GM18873 (cell line): ENCODE results near the gene KIRREL1.

Experiments
- ATAC-seq: cut with Tn5 transposase; IDR thresholded peaks from one replicate; pipeline ENCODE4 v1.9.1; 2021; ENCODE audit warnings: mild to moderate bottlenecking, moderate library complexity, moderate number of reproducible peaks; ENCODE audit not compliant: unreplicated experiment, low FRiP score

Gene KIRREL1

DNA sequence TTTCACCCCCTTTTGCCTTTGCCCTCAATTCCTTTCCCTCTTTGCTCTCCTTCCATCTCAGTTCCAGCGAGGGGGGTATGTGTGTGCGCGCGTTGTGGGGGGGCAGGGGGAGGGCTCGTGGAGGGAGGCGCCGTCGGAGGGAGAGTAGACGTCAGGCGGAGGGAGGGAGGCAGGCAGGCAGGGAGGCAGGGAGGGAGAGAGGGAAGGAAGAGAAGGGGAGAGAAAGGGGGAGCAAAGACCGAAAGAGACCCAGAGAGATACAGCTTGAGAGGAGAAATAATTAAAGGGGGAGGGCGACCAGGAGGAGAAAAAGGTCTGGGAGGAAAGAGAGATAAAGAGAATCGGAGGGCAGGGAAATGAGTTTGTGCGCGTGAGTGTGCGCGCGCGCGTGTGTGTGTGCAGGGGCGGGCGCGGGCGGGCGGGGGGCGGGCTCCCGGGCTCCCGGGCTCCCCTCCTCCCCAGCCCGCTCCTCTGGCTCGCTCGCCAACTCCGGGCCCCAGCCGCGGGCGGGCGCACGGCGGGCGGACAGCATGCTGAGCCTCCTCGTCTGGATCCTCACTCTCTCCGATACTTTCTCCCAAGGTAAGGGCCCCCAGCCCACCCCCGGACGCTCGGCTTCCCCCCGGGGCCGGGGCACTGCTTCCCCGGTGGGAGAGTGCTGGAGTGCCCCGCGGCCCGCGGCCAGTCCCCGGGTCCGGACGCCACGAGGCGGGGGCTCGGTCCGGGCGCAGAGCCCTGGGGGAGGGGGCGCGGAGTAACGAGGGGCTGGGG is at the start of gene KIRREL1:
Gene KIRREL1 (plus strand): TSS at position 499 of the 771 bp plus-strand sequence. CDS start 32 bp downstream, at position 531.
- no peak for ATAC-seq

DNA sequence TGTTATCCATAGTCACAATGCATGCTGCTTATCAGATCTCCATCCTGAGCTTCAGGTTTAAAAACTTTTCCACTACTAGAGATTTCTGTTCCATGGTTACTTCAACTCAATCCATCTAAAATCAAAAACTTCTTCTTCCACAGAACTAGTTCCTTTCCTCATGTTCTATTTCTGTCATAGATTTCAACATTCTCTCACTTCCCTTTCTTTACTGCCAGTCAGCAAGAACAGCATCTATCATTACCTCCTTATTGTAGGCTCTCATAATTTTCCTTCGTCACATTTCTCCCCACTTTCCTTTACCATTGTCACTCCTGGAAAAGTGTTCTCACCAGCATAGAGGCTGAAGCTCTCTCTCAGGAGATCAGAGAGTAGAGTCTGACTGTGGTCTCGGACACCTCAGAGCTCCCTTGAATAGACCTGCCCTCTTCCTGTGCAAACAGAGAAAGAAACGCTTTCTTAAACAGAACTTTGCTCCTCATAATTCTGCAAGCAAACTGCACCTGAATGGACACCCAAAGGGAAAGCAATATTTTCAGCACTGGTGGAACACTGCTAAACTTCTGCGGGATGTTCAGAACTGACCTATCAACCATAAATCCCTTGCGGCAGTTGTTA is 48.7 kb upstream of the KIRREL1 start:
- ATAC-seq: no peak

DNA sequence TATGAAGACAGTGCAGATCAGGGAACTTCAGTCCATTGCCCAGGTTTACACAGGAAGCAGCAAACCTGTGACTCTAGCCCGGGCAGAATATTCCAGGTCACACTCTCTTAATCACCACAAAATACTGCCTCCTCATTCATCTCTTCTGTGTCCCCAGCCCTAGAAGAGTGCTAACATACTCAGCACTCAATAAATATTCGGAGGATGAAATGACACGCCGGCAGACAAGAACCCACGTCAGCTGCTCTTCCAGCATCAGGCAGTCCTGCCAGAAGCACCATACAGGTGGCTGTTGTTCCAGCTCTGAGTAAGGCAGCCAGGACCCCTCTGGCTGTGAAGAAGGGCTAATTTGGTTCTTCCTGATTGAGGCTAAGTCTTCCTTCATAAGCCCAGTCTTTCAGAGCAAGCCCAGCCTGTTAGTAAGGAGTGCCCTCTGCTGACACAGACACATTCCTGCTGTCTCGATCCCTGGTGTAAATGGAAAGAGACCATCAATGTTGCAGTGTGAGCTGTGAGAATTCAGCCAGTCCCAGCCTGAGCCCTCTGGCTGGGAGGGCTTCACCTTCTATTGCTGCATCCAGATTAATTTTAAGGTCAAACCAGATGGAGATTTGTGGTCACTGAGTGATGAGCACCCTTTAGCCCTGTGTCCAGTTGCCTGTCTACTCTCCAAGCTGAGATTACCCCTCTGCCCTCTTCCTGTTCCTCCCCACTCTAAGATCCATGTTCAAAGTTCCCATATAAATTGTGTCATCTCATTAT is 45.0 kb upstream of the KIRREL1 start:
- no peak for ATAC-seq

DNA sequence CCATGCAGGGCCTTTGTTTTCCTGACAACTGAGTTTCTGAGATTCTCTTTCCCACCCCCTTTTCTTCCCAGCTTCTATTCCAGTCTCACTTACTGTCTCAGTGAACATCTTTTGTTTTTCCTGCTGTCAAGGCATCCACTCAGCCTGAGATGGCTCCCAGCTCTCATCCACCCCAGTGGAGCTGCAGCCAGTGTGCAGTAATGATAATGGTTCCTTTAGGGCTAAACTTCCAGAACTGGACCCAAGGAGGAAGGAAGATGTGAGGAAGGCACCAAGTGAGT is 44.4 kb upstream of the KIRREL1 start:
- no peak for ATAC-seq

DNA sequence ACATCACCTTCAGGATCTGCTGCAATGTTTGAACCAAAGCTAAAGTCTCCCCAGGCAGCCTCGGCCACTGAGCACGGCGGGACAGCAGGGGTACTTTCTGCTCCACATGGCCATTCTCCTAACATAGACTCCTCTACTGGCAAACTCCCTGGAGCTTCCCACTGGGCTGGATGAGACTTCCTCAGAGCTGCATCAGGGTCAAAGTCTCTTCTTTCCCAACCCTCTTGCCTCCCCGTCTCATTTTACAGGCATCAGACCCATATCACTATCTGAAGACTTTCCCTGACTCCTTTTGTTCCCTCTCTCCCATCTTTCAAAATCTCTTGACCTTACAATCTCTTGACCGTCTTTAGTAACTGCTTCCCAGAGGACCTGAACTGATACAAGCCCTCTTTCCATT is 42.2 kb upstream of the KIRREL1 start:
- ATAC-seq: no peak

DNA sequence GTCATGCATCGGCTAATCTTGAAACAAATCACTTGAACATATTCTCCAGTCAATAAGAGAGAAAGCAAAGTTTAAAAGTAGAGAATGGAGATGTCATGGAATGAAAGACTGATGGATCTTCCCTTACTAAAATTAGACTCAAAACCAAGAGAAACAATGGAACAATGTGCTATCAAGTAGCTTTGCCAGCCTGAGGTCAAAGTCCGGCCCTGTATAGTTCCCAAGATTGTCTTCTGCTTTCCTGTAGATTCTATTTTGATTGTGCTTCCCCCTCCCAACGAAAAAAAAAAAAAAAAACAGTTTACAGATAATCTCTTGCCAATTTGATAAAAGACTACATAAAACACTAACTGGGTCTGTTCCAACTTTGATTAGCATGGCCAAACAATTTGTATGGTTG is 40.8 kb upstream of the KIRREL1 start:
- ATAC-seq: no peak

DNA sequence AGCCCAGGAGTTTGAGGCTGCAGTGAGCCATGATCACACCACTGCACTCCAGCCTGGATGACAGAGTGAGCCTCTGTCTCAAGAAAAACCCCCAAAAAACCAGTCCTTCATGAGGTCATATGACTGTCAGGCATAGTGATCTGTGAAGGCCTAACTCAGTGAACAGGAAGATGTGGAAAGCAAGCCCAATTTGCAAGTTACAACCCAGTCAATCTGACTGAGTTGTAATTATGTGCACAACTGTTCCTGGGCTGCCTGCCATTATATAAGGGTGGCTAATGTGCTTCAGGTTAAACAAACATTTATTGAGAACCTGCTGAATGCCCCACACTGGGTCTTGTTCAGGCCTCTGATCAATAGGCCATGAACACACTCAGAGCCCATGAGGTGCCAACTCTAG is 38.2 kb upstream of the KIRREL1 start:
- ATAC-seq: no peak

DNA sequence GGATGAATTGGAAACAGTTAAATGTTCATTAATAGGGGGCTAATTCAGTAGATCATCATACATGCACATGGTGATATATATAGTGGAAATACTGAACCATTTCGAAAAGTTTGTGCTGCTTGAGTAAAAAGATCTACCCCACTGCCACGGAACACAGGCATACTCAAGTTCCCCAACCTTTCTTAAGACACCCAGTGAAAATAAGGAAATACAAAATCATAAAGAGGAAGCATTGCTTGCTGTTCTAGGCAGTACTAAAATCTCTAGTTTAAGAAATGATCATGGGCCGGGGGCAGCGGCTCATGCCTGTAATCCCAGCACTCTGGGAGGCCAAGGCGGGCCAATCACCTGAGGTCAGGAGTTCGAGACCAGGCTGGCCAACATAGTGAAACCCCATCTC is 37.6 kb upstream of the KIRREL1 start:
- no peak for ATAC-seq

DNA sequence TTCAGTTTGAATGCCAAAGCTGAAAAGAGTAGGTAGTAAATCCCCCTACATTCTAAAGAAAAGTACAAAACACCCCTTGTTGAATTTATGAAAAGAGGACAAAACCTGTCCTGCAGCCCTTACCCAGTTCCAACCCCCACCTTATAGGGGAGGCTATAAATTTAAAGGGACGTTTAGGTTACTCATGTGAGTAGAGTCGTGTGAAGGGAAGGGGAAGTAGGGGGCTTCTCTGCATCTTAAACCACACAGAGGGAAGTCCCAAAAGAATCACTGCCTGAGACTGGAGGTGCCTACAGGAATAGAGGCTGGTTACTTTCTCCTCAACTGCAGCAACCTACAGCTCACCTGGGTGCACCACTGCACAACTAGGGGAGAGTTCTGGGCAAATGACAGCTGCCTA is 36.7 kb upstream of the KIRREL1 start:
- no peak for ATAC-seq

DNA sequence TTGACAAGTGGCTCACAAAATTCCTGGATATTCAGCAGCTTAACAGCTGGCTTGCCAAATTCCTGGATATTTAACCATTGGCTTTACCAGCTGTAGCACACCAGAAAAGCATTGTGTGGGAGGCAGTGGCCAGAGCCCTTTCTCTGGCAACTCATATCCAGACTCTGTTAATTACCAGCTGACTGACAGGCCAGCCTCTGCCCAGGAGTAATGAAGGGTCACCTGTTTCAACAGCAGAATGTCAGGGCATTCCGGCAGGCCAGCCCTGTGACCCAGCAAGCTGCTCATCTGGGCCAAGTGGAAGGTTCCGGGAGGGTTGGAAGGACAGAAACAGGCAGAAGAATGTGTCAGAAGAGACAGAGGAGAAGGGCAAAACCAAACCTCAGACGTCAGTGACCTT is 35.2 kb upstream of the KIRREL1 start:
- no peak for ATAC-seq

DNA sequence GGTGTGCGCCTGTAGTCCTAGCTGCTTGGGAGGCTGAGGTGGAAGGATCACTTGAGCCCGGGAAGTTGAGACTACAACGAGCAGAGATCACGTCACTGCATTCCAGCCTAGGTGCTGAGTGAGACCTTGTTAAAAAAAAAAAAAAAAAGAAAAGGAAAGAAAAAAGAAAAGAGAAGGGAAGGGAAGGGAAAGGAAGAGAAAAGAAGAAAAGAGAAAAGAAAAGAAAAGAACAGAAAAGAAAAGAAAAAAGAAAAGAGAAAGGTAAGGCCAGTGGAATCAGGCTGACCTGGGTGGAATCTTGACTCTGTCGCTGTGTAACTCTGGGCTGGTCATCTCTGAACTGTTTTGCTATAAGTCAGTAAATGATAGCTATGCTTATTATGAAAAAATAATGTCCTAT is 33.7 kb upstream of the KIRREL1 start:
- no peak for ATAC-seq

DNA sequence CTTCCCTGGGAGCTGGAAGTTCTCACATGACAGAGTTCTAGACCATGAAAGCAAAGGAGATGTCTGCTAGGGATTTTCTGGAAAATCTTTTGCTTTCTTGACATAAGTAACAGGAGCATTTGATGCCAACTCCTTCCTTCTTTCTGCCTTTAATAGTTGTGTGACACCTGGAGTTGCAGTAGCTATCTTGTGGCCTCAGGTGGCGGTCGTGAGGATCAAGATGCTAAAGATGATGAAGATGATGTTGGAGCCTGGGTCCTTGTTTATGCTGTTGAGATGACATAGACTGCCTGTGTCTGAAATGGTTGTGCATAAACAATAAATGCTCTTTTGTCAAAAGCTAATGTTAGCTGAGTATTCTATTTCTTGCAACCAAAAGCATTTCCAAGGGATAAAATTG is 32.7 kb upstream of the KIRREL1 start:
- no peak for ATAC-seq

DNA sequence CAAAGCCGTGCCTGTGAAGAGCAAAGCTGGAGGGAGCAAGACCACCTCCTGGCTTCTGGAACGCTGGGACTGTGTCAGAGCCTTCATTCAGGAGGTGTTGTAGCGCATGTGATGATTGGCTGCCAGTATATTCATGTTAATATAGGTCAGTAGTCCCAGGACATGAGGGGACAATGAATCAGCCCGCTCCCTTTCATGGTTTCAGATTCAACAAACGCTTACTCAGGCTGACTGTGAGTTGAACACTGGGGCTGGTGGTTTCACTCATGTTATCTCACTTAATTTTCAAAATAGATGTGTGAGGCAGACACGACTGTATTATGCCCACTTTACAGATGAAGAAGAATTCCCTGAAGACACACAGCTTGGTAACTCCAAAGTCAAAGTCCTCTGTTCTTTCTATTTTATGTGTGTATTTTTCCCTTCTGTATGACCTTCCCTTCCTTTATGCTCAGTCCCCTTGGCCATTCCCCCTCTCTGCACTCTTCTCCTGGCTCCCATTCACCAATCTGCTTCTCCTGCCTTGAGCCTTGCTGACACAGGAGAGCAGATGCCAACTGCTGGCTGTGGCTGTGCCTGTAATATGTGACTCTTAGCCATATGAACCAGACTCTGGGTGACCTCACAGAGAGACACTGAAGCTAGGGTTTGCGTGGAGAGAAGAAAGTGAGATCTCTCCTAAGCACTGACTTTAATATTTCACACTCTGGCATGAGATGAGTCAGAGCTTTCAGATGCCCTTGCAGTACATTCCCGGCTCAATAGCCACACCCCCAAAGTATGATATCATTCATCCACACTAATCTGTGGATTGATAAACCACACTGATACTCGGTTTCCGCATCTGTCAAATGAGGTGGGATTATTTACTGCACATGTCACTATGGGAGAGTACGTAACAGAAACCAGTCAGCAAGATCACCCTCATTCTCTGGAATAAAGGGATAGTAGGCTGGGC is 31.4 kb upstream of the KIRREL1 start:
- no peak for ATAC-seq

DNA sequence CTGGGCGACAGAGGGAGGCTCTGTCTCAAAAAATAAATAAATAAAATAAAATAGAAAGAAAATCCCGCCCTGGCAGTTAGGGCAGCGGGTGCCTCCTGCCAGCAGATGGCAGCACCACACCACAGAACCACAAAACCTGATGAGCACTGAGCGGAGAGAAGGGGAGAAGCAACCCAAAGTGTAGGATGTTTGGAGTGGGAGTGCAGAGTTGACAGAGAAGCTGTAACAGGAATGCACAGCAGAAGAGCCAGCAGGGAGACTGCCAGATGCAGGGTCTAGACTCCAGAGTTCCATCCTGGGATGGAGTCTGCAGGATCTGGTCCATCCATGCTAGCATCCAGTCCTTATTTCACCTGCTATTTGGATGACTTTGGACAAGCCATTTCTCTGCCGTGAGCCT is 29.7 kb upstream of the KIRREL1 start:
- no peak for ATAC-seq

DNA sequence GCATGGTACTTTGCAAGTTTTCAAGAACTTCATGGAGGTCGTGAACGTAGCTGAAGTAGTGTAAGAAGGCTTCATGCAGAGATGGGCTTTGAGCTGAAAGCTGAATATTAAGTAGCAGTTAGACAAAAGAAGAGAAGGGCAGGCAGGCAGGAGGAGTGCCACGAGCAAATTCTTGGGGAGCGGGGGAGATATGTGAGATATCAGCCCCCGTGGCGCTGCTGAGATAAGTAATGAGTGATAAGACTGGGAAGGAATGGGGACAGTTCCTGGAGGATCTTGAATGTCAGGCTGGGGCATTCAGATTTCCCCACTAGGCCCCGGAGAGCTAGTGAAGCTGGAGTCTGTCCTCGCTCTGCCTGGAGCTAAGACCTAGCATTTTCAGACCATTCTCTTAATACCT is 27.9 kb upstream of the KIRREL1 start:
- no peak for ATAC-seq

DNA sequence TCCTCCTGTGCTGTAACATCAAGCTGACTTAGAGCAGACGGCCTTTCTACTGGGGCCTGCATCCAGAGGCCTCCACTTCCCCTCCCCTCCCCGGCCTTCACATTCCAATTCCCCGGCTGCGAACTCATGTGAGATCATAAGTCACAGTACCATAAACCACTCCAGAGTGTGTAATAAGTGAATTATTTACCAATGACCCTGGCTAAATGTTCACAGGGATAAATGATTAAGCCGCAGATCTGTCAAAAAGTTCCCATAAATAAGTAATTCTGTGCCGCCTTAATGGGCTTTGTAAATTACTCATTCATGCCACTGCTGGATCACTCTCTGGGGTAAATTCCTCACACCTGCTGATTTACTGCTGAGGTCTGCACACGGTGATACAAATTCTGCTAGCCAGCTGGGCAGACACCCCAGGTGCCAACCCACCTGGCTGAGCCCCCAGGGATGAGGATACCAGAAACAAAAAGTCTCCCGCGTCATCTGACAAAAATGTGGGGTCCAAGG is 27.4 kb upstream of the KIRREL1 start:
- ATAC-seq: no peak

DNA sequence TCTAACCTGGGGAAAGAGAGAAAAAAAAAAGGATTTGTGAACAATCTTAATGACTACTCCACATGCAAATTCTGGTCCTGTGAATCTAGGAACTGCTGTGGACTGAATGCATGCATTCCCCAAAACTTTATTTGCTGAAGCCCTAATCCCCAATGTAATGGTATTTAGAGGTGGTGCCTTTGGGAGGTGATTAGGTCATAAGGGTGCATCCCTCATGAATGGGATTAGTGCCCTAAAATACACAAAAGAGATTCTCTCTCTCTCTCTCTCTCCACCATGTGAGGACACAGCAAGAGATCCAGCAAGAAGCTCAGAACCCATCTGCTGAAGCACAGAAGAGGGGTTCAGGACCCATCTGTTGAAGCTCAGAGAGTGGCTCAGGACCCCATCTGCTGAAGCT is 26.2 kb upstream of the KIRREL1 start:
- ATAC-seq: no peak

DNA sequence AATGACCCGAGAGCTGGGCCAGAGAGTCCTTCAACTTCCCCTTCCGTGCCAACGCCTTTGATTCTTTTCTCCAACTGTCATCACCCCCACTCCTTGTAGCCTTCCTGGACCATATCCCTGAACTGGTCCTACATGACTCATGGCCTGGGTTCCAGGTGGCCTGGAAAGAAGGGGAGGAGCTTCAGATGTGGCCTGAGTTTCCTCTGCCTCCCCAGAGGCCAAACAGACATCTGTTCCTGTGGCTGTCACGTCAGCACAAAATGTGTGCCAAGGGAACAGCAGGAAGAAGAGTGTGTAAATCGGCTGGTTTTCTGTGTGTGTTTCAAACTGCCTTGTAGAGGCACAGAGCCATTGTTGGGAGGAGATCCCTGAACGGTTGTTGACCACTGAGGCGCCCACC is 24.9 kb upstream of the KIRREL1 start:
- no peak for ATAC-seq

DNA sequence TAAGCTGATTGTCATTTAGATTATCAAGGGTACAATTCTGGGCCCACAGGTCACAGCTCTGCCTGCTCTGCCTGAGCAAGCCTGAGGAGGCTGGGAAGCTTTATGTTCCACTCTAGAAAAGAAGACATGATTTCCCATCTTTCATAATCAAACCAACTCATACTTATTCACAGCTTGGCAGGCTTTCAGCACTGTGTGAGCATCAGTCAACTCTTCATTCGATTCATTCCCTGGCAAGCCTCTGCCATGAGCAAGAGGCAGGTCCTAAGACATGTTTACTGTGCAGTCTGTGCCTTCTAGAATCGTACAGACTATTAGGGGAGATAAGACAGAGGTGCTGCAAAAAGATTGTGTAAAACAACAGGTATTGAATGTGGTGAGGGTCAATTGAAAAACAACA is 24.5 kb upstream of the KIRREL1 start:
- ATAC-seq: no peak

DNA sequence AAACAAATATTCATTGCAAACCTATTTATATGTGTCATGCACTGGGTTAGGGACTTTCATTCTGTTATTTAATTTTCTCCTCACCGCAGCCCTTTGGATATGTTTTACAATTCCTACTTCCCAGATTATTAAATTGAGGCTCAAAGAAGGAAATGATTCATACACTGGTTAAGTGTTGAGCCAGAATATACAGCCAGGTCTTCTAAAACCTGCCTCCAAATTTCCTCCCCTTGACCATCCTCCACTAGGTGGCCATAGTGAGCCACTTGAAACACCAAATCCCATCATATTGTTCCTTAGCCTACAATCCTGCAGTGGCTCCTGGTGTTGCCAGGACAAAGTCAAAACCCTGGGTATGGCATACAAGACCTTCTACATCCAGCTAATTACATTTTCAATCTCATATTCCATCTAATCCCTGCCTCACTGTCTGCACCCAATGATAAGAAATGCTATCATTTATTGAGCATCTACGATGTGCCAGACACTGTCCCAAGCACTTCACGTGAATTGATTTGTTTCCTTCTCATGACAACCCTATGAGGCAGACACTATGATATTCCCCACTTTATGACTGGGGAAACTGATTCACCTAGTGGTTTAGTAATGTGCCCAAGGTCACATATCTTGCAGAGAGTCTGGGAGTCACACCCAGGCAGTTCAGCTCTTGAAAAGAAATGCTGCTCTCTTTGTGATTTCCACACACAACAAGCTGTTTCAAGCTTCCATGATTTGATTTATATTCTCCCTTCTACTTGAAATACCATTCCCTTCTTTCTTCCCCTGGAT is 23.6 kb upstream of the KIRREL1 start:
- no peak for ATAC-seq
